Motor neuron (in vitro differentiated cells): ENCODE data around the gene CTF1. TPM values are rescaled to one million over a fixed set of nuclear protein-coding genes. Genes with fewer than 3 reads are reported as not detected.

Source experiments
- ATAC-seq, 8 experiments: fragments of 200-7000 bp; cut with Tn5 transposase; replicated peaks in 6 of 8; 2 replicates each; pipeline ENCODE4 v1.8.0; 2021; ENCODE audit warnings: mild to moderate bottlenecking in 8 of 8, moderate library complexity in 8 of 8
- H3K27ac ChIP-seq, 2 donors: fragments of 250-450 bp; sonication (Bioruptor Pico); 2 replicates each; pipeline ENCODE4 v1.9.0; 2021; ENCODE audit warnings: antibody characterized with exemption in 2 of 2, mild to moderate bottlenecking in 2 of 2, moderate library complexity in 1 of 2
- H3K4me1 ChIP-seq, 2 donors: fragments of 250-450 bp; sonication (Bioruptor Pico); replicated peaks in 1 of 2; 2 replicates each; pipeline ENCODE4 v1.6.1; 2021; ENCODE audit warnings: antibody characterized with exemption in 2 of 2, mild to moderate bottlenecking in 2 of 2, moderate library complexity in 1 of 2
- H3K4me3 ChIP-seq, 5 donors: fragments of 250-450 bp; sonication (Bioruptor Pico); 2 replicates each; pipeline ENCODE4 v1.9.0; 2021; ENCODE audit warnings: antibody characterized with exemption in 5 of 5, mild to moderate bottlenecking in 5 of 5, moderate library complexity in 4 of 5
- WGBS, 10 experiments: fragments of 450-650 bp; shearing (Covaris generic); methylation state at CpG; one replicate each; pipeline ENCODE4 v1.0.0; 2022; 5-methylcytosine and 5-hydroxymethylcytosine counted together
- in situ Hi-C, 9 experiments: fragments of 400-800 bp; cut with MboI; loops; one replicate each; pipeline ENCODE4 v1.15.0; 2021; ENCODE audit warnings: low sequenced_read_pairs in 9 of 9, low pct_unique_long_range_greater_than_20kb in 2 of 9; ENCODE audit not compliant: unreplicated experiment in 9 of 9
- total RNA-seq, 8 experiments: library from RNA; unstranded; fragments of 300-600 nt; gene quantifications; 2 replicates each; pipeline versions ENCODE4 v1.2.3 to v1.2.4, GENCODE V29; 2022

Gene CTF1
- total RNA-seq, 8 experiments from 2014 or later = 0.38 to 2.9 (median 0.66) TPM

GRCh38 chr16:30921459-30921747, 25.0 kb downstream of the CTF1 start:
- Histone ChIP-seq H3K4me1 (no peaks in the 10 kb centered on the region), H3K4me3 (peak overlapping the region; percentile 41 to 48 (median 42)), H3K27ac (peak overlapping the region in 1 of 2 donors; percentile 31)
- no peak for ATAC-seq
- in situ Hi-C loops = no loop called here
- 0 to 100% (median 13%) methylated on average over 1 to 3 of the region's 6 CpGs; no CpG with 5 or more reads in 3 of the 10 experiments for WGBS, 10 experiments

- peak overlapping the region; percentile 41 to 48 (median 42) for H3K4me3 ChIP-seq
- ATAC-seq = peak; percentile 2 to 48 (median 10)
- no peaks in the 10 kb centered on the region for H3K4me1 ChIP-seq
- 0 to 1% (median 0%) methylated on average over 1 to 25 of the region's 37 CpGs; no CpG with 5 or more reads in 4 of the 10 experiments for WGBS, 10 experiments
- in situ Hi-C loops = no loop called here
- H3K27ac ChIP-seq = peak overlapping the region; percentile 65 to 80
Measured at GRCh38 chr16:30921748-30922419, 25.5 kb downstream of the CTF1 start.

GRCh38 chr16:30922420-30922959, 26.1 kb downstream of the CTF1 start:
- ATAC-seq = peak; percentile 73 to 81 (median 74)
- 0 to 4% (median 0%) methylated on average over 2 to 17 of the region's 42 CpGs; no CpG with 5 or more reads in 5 of the 10 experiments for WGBS, 10 experiments
- Histone ChIP-seq H3K27ac (peak overlapping the region; percentile 95 to 97), H3K4me3 (peak overlapping the region; percentile 42 to 79 (median 57)), H3K4me1 (peaks cover under 1% of the 10 kb centered on the region in 2 donors)
- in situ Hi-C loops = no loop called here

- Histone ChIP-seq H3K4me3 (peak overlapping the region; percentile 56 to 79 (median 59)), H3K4me1 (peaks cover 4 to 6% of the 10 kb centered on the region in 2 donors), H3K27ac (peak overlapping the region; percentile 95 to 97)
- ATAC-seq = peak; percentile 63 to 73 (median 68)
- in situ Hi-C loops = no loop called here
- WGBS, 10 experiments = 0% methylated on average over 2 to 6 of the region's 33 CpGs; no CpG with 5 or more reads in 5 of the 10 experiments
Measured at GRCh38 chr16:30922960-30923535, 26.6 kb downstream of the CTF1 start.

- WGBS, 10 experiments = no CpG with 5 or more reads among the region's 31 CpGs
- H3K27ac ChIP-seq = peak within 1 kb of the TSS; percentile 95 to 97
- peak within 1 kb of the TSS; percentile 56 to 79 (median 59) for H3K4me3 ChIP-seq
- in situ Hi-C loops = no loop called here
- no peak for ATAC-seq
- H3K4me1 ChIP-seq = peaks cover 4 to 6% of the 10 kb centered on the region in 2 donors
Measured at GRCh38 chr16:30923554-30924075, 27.2 kb downstream of the CTF1 start, which contains the start of gene FBXL19. TSS of gene FBXL19 (plus strand) at chr16:30923572. CDS start at chr16:30925755, 2,183 bp downstream.

GRCh38 chr16:30924076-30924912, 27.9 kb downstream of the CTF1 start:
- in situ Hi-C loops = no loop called here
- 0% methylated on average over 1 of the region's 53 CpGs; no CpG with 5 or more reads in 8 of the 10 experiments for WGBS, 10 experiments

GRCh38 chr16:30924913-30925631, 28.7 kb downstream of the CTF1 start:
- no peak for ATAC-seq
- 18 to 67% (median 61%) methylated on average over 2 to 6 of the region's 11 CpGs; no CpG with 5 or more reads in 6 of the 10 experiments for WGBS, 10 experiments
- in situ Hi-C loops = no loop called here
- Histone ChIP-seq H3K4me3 (peak overlapping the region; percentile 56 to 79 (median 59)), H3K4me1 (peaks cover 4 to 6% of the 10 kb centered on the region in 2 donors), H3K27ac (peak overlapping the region; percentile 92 to 95)

More at GRCh38 chr16:30924076-30924912, 27.9 kb downstream of the CTF1 start:
- Histone ChIP-seq H3K4me3 (peak overlapping the region; percentile 56 to 79 (median 59)), H3K27ac (peak overlapping the region; percentile 92 to 95), H3K4me1 (peaks cover 4 to 6% of the 10 kb centered on the region in 2 donors)
- no peak for ATAC-seq

GRCh38 chr16:30925632-30925987, 29.2 kb downstream of the CTF1 start:
- ATAC-seq = no peak
- WGBS, 10 experiments = 80 to 90% methylated on average over 2 to 17 of the region's 26 CpGs; no CpG with 5 or more reads in 8 of the 10 experiments
- Histone ChIP-seq H3K4me3 (no peak overlapping the region), H3K4me1 (peaks cover 4 to 6% of the 10 kb centered on the region in 2 donors), H3K27ac (no peak overlapping the region)
- in situ Hi-C loops = no loop called here

GRCh38 chr16:30925995-30926811, 29.8 kb downstream of the CTF1 start:
- H3K4me3 ChIP-seq = no peak overlapping the region
- H3K27ac ChIP-seq = no peak overlapping the region
- H3K4me1 ChIP-seq = peaks cover 4 to 6% of the 10 kb centered on the region in 2 donors
- in situ Hi-C loops = no loop called here
- WGBS, 10 experiments = 100% methylated on average over 1 of the region's 10 CpGs; no CpG with 5 or more reads in 9 of the 10 experiments
- no peak for ATAC-seq

GRCh38 chr16:30926937-30927788, 30.7 kb downstream of the CTF1 start:
- in situ Hi-C loops = no loop called here
- H3K27ac ChIP-seq = peak overlapping the region; percentile 23 to 57
- H3K4me1 ChIP-seq = peaks cover 4 to 6% of the 10 kb centered on the region in 2 donors
- 96 to 100% (median 100%) methylated on average over 1 to 4 of the region's 22 CpGs; no CpG with 5 or more reads in 7 of the 10 experiments for WGBS, 10 experiments
- no peak for ATAC-seq
- H3K4me3 ChIP-seq = no peak overlapping the region
